Measurements from ENCODE around the gene L3MBTL4.

Gene L3MBTL4

DNA sequence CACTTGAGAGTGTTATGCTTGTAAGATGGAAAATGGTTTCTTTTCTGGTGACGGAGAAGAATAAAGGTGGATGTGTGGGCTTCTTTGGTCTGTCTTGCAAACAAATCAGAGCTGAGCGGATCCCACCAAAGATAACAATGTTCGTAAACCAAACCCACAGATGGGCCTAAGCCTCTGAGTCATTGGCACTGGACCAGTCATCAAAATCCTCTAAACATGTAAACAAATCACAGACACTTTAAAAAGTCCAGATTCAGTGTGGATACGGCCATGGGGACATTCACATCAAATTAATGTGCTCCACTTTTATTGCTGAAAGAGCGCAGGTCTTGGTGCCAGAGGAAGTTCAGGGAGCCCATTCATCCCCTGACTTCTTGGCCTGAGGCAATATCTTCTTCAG lies 458.9 kb downstream of the L3MBTL4 start:
- DNase-seq: no peak

DNA sequence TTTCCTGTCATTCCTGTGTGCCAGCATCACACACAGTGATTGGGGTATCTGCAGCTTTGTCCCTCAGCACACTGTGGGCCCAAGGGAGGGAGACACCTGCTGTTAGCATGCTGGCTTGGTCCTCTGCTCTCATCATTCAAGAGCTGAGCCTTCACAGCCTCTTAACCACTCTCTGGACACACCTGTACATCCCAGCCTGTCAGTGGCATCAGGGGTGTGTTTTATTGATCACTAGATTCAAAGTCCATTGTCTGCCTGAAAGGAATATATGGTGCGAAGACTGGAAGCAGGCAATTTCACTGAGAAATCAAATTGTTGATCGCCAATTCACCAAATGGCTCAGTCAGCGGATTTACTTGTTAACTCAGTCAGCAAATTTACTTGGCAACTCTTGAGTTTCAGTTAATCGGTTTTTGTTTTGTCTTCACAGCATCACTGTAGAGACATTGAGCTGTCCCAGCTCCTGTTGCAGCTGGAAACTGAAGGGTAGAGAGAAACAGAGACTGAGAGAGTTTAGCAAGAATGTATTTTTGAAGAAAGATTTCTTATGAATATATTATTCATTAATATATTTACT lies 463.1 kb downstream of the L3MBTL4 start:
- DNase-seq: no peak

DNA sequence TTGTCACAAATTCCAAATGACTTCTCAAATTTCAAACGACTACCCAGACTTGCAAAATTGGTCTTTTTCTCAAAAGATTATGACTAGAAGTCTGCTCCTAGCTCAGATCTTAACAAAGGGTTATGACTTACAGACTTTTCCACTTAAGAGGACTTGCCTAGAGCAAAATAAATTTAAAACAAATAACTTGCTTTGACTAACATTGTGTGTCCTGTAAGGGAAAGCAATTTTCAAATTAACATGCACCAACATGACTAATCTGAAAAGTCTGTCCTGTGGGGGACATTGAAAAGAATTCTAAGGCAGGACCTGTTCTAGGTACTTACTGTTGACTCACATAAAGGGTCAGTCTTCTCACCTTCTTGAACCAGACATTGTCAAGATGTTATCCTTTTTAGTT lies 465.9 kb downstream of the L3MBTL4 start:
- DNase-seq: no peak

DNA sequence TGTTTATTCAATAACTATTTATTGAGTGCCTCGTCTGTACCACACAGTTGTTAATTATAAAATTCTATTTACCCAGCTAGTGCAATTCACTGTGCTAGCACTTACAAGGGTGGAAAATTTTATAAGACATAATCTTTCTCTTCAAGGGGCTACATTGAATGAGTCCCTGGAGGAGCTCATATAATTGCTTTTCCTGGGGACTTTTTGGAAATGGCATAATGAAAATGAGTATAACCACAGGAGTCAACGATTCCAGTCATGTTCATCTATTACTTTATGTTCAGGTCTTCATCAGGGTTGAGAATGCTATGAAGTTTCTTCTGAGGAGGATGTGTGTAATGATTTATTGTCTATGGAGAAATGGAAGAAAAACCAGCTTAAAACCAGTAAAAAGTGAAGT lies 466.5 kb downstream of the L3MBTL4 start:
- no peak for DNase-seq

DNA sequence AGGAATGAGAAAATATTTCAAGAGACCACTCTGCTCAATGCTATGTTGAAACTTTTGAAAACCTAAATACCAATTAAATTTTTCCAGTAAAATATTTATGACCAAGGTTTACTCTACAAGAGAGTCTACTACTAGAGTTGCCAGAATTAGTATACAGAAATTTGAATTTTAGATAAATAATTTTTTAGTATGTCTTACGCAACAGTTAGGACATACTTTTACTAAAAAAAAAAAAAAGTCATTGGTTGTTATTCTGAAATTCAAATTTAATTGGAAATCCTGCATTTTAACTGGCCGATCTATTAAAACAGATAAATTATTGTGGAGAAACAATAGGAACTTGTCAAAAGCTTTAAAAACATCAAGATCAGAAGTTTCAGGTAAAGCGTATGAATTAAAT lies 470.3 kb downstream of the L3MBTL4 start:
- no peak for DNase-seq

DNA sequence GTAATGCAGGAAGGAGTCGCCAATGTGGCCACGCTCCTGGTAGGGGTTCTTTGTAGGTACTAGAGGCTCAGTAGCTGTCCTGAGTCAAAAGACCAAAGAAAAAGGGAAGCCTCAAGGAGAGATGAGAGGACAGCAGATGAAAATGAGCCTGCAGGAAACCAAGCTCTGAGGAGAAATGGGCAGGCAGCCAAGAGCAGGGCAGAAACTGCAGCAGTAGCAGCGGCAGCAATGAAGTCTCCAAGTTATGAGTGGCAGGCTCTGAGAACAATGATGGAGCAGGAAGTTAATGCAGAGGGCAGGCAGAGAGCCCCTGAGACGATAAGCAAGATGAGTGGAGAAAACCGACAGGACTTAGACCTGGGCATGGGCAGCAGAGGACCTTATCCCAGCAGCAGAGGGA lies 471.2 kb downstream of the L3MBTL4 start:
- no peak for DNase-seq

DNA sequence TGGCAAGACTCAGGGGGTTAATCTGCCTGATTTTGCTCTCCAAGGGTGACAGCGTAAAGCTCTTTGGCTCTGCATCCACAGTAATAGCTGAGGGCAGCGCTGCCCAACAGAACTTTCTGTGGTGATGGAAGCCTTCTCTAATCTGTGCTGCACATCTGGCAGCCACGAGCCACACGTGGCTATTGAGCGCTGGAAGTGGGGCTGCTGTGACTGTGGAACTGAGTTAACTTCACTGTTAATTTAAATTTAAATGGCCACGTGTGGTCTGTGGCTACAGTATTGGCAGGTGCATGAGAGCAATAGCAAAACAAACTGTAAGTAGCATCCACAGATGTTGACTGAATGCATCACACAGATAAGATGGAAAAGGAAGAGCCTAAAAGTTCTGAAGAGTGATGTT lies 472.1 kb downstream of the L3MBTL4 start:
- DNase-seq: no peak

DNA sequence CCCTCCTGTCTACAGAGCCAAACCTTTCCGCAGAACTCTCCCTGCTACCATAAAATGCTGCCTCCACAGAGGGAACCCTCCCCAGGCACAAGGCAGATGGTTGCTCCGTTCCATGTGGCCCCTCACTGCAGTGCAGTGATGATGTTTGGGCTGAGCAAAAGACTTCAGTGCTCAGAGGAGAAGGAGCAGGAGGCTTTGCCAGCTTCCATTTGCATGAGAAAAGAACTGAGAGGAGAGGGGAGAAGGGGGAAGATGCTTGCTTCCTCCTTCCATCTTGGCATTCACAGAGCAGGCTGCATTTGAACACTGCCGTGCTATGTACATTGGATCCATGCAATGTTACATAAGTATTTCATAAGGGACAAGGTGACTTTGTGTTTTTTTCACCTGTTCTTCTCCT lies 472.8 kb downstream of the L3MBTL4 start:
- DNase-seq: no peak

DNA sequence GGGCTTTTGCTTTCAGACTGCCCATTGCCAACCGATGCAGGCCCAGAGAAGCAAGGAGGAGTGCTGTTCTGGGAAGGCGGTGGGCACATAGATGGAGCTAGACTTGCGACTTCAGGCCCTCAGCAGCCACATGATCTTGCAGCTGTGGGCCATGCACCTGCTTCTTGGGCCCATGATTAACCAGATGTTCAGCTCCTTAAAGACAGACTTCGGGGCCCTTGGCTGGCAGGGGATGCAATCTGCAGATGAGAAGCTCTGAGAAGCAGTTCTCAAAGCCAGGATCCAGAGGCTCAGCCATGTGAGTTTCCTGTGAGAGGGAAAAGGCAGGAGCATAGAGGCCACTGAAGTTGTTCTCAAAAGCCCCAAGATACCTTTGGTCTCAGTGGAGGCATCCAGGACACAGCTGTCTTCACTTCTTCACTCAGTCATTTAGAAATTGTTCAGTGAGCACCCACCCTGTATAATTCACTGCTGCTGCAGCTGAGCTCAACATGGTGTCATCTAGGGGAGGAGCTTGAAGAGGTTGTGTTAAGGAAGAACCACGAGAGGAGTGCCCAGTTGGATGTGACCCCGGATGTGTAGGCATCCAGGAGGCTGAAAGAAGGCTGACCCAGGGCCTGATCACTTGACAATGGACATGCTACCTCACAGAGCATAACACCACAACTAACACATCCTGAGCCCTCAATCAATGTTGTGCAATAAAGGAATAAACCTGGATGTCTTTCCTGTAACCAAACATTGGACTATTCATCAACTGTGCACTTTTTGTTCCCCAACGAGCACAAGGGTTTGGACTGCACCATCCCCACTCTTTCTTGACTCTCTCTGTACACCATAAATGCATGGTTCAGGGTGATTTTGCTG lies 474.7 kb downstream of the L3MBTL4 start:
- no peak for DNase-seq

DNA sequence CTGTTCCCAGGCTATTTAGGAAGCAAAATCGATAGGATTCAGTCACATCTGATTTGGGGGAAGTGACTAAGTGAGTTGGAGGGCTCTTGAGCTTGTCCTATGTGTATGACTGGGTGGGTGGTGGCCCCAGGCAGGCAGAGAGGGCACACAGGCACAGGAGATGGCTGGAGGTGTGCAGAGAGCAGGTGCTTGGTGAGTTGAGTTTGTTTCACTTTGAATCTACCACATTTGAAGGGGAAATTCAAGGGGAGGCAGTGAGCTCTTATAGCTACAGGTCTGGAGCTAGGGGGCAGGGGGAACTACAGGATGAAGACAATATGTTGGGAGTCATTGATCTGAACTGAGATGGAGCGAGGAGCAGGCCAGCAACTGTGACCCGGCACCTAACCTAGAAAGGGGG lies 476.9 kb downstream of the L3MBTL4 start:
- no peak for DNase-seq

DNA sequence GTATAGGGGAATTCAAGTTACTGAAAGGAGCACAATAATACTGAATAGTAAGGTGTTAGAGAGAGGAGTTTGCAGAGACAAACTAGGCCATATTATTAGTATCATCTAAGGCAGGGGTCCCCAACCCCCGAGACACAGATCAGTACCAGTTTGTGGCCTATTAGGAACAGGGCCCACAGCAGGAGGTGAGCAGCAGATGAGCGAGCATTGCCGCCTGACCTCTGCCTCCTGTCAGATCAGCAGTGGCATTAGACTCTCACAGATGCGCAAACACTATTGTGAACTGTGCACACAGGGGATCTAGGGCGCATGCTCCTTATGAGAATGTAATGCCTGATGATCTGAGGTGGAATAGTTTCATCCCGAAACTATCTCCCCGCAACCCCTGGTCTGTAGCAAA lies 477.6 kb downstream of the L3MBTL4 start:
- DNase-seq: no peak

DNA sequence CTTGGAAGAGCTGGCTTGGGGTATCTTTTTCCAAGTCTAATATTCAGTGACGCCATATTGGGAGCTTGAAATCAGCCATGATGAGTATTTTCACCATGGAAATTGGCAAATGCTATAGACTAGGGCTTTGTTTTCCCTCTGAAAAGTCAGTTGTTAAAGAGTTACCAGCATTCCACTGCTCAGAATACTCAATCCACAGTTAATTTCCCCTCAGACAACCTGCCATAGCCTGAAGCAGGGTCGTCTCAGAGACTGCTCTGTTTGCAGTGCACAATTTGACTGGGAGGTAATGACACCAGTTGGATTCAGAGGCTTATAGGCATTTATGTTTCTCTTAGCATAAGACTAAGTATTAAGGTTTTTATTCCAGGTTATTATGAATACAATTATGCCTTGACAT lies 483.9 kb downstream of the L3MBTL4 start:
- no peak for DNase-seq

DNA sequence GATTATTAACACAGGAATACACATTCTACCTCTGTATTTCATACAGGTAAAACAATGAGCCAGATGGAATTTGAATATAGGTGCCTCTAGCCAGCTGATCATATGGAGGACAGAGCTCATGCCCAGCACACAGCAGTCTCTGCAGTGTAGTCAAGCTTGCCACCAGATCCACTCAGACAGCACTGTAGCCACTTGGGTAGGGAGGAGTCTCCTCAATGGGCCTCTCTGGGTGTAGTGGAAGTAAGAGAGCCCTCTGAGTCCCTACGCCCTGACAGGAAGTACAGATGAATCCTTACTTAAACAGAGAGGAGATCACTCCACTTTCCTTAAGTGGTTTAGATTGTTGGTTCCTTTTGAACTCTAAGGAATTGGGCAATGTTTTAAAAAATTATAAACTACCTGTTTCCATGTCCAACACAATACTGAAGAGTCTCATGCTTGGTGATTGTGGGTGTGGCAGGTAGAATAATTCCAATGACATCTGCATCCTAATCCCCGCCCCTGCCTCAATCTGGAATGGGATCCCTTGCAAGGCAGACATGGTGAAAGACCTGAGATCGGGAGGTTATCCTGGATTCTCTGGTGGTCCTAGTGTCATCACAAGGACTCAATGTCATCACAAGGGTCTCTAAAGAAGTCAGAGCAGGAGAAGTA lies 496.4 kb downstream of the L3MBTL4 start:
- no peak for DNase-seq

DNA sequence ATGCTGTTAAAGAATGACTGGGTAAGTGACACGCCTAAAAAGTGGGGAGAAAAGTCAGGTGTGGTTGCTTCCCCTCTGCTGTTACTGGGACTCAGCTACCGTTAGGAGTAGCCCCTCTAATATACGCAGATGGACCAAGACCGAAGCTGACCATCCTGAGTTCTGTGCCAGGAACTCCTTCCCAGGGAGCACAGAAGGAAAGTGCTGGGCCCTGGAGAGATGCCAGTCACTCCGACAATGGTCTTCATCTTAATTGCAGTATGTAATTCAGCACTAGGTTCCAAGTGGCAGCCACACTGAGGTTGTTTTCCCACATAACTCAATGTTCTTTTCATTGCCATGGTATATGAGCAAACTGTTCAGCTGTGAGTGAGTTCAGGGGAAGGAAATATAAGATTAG lies 499.8 kb downstream of the L3MBTL4 start:
- no peak for DNase-seq

DNA sequence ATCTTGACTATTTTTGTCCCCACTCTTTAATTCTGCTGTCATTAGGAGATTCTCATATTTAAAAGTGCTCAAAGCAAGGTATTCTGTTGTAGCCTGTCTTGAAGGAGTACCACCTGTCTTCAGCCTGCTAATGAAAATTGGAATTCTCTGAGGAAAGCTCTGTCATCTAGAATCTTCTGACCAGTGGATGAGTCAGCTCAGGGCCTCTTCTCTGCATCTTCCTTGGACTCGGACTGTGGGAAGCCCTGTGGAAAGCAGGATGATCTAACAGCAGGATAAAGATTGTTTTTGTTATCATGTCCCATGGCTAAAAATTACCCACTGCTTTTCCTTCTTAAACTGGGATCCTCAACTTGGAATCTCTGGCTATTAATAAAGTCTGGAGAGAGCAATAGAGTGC lies 500.7 kb downstream of the L3MBTL4 start:
- no peak for DNase-seq

DNA sequence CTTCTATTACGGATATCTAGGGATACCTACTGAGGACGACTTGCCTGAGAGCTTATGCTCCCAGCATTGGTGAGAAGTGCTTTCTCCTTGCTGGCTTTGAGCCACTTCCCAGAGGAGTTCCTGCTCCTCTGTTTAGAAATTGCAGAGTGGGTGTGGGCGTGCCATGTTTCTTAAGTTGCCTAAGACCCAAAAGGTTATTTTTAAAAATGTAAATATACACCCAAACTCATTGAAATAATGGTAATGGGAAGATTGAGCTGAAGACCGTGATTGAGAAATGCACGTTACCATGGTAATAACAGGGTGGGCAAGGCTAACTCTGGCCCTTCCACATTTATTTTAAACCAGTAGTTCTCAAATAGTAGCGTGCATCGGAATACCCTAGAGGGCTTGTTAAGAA lies 502.1 kb downstream of the L3MBTL4 start:
- no peak for DNase-seq

DNA sequence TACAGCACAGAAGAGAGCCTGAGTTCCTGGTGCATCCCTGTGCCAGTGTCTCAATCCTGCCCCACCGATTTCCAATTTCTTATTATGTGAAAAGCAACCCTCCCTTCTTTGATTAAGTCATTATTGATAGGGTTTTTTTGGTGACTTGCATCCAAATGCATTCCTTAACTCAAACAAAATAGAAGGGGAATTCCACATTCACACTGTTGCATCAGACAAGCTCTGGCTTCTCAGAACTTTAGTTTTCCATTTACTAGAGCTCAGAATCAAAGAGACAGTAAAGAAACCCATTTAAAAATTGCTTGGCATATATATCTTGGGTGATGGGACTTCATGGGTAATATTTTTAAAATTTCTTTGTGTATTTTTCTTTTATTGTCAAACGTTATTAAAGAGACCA lies 505.6 kb downstream of the L3MBTL4 start:
- DNase-seq: no peak

Data from right kidney (tissue), 1 donor.